OCI-M2 (cell line): Measurements from ENCODE around the gene P4HA1.

Experiments
- DNase-seq: peaks from one replicate; lab custom pipeline; 2025; ENCODE audit not compliant: unreplicated experiment; lab: John Stamatoyannopoulos, UW

The P4HA1 gene

GRCh38 chr10:72981028-72981881, 115.4 kb downstream of the P4HA1 start:
- DNase-seq = no peak

GRCh38 chr10:72980348-72980747, 116.3 kb downstream of the P4HA1 start:
- no peak for DNase-seq

- no peak for DNase-seq
Measured at GRCh38 chr10:72979709-72980108, 117.0 kb downstream of the P4HA1 start.

GRCh38 chr10:72976886-72977285, 119.8 kb downstream of the P4HA1 start:
- no peak for DNase-seq
